SH-SY5Y (cell line): ENCODE measurements around the gene BAIAP2.

Experiments
- GATA2 ChIP-seq: IDR thresholded peaks from 2 replicates; pipeline ENCODE4 v1.6.1; 2011; ENCODE audit warnings: mild to moderate bottlenecking, low read depth, low read length
- GATA3 ChIP-seq: IDR thresholded peaks from 2 replicates; pipeline ENCODE4 v1.6.1; 2011; ENCODE audit warnings: low read depth, mild to moderate bottlenecking, low read length, moderate library complexity

DNA sequence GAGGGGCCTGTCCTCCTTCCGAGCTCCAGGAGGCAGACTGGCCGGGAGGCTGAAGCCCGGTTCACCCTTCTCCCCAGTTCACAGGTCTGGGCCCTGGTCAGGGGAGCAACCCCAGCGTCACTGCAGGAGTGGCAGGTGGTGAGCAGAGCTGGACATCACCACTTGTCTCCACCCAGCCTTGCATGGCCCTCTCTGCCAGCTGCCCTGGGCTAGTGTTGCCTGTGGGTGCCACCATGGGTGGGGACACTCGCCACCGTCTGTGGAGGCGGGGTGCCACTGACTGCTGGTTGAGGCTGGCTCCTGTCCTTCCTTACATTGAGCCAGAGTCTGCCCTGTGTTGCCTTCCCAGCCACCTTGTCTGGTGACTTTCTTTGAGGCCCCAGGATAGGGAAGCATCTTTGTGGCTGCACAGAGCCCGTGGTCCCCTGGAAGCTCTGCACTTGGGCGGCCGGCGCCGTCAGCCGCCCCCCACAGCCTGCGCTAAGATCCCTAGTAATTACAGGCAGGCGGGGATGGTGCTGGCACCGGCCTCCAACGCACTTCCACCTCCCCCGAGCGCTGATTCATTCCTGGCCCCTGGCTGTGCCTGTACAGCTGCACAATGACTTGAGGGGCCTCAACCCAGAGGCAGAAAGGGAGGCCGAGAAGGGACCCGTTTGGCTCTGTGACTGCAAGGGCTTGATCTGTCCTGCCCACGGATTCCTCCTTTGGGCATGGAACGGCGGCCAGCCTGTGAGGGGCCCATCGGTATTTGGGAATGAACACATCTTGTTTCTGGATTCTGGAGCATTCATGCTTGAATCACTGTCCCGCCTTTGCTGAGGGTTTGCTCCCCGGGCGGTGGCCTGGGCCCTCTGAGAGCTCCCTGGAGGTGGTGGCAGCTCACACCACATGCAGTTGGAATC, 5.2 kb downstream of the BAIAP2 start:
- TF ChIP-seq GATA3 (no peak), GATA2 (no peak)
